ENCODE results near the gene DOCK4. TPM values are rescaled to one million over a fixed set of nuclear protein-coding genes. Genes with fewer than 3 reads are reported as not detected.
A peak's percentile ranks its signal among the peaks of the same experiment; 100 is the strongest.

The DOCK4 gene
- total RNA-seq, 1 experiment from 2014 or later, result 4.9 TPM

- no peak overlapping the region for H3K4ac ChIP-seq (ENCODE audit: low read depth, low read length)
- no peak overlapping the region for H4K91ac ChIP-seq (ENCODE audit: insufficient read length, low read depth, low read length)
- no peak overlapping the region for H2BK20ac ChIP-seq (ENCODE audit: low read depth, low read length, poor library complexity, severe bottlenecking)
- WGBS (ENCODE audit: extremely low coverage, insufficient read length, low lambda C conversion rate), result no CpG with 5 or more reads among the region's 3 CpGs
- H3K56ac ChIP-seq (ENCODE audit: insufficient read length, low read depth, low read length), result no peak overlapping the region
- TF ChIP-seq CTCF (conservative IDR thresholded peaks at IDR 0.05), result no peak
- no peak overlapping the region for H3K4me2 ChIP-seq (ENCODE audit: insufficient read depth, insufficient read length, low read length)
- no peaks in the 10 kb centered on the region for H3K4me1 ChIP-seq (ENCODE audit: insufficient read depth, low read length)
- no peak overlapping the region for H3K14ac ChIP-seq (ENCODE audit: insufficient read depth, low read length)
- H3K4me1 Mint-ChIP-seq, result peaks cover 0 to 2% of the 10 kb centered on the region in 2 experiments; a peak in 1 of 4 replicates
- H3K27ac ChIP-seq (ENCODE audit: insufficient read length, low read depth, low read length), result no peak overlapping the region
- no peak overlapping the region for H3K9ac ChIP-seq (ENCODE audit: extremely low read depth, insufficient read length, low read length)
- peak overlapping the region in 2 of 3 experiments; percentile 11 to 65; a peak in 5 of 7 replicates for H3K27ac Mint-ChIP-seq
- H3K9me3 ChIP-seq (ENCODE audit: control insufficient read depth, low read depth, low read length), result no peaks in the 10 kb centered on the region
- H2BK15ac ChIP-seq (ENCODE audit: low read depth, low read length), result no peak overlapping the region
- H3K79me1 ChIP-seq (ENCODE audit: insufficient read depth, low read depth, low read length, poor library complexity, severe bottlenecking), result no peaks in the 10 kb centered on the region
- H3K23me2 ChIP-seq (ENCODE audit: insufficient read length, low read depth, low read length, poor library complexity, severe bottlenecking), result no peaks in the 10 kb centered on the region
- no peak for DNase-seq
- H3K18ac ChIP-seq (ENCODE audit: insufficient read length, low read depth, low read length), result no peak overlapping the region
- no peak overlapping the region for H2AFZ ChIP-seq (ENCODE audit: low read length)
- H4K5ac ChIP-seq (ENCODE audit: insufficient read length, low read depth, low read length), result no peak overlapping the region
- no peaks in the 10 kb centered on the region for H4K20me1 ChIP-seq (ENCODE audit: control insufficient read depth, insufficient read depth, insufficient read length)
- H4K8ac ChIP-seq (replicated peaks; ENCODE audit: insufficient read length, low read depth, low read length), result no peak overlapping the region
- H2BK120ac ChIP-seq (ENCODE audit: low read depth, low read length, poor library complexity, severe bottlenecking), result no peak overlapping the region
- H2BK12ac ChIP-seq (ENCODE audit: insufficient read length, low read depth, low read length), result no peak overlapping the region
- H3K4me3 Mint-ChIP-seq, result no peak overlapping the region
- no peak overlapping the region for H3K23ac ChIP-seq (ENCODE audit: insufficient read length, low read depth, low read length)
- H2AK5ac ChIP-seq (ENCODE audit: insufficient read length, low read length), result no peak overlapping the region
- H3K27me3 ChIP-seq (ENCODE audit: insufficient read depth, low read length), result no peaks in the 10 kb centered on the region
- H3K9me3 Mint-ChIP-seq, result no peaks in the 10 kb centered on the region
- H3K79me2 ChIP-seq (ENCODE audit: insufficient read depth, low read length), result 0 out of 2 replicates have a peak, but pooled peaks cover 1% of the 10 kb centered on the region
- peaks cover 0 to 8% (median 0%) of the 10 kb centered on the region in 3 experiments; a peak in 3 of 7 replicates for H3K36me3 Mint-ChIP-seq (ENCODE audit: insufficient read depth in 1 of 3, low read depth in 3 of 3)
- no peaks in the 10 kb centered on the region for H3K27me3 Mint-ChIP-seq (ENCODE audit: low read depth)
- no peak overlapping the region for H3T11ph ChIP-seq (ENCODE audit: low read length)
- H2BK5ac ChIP-seq (ENCODE audit: insufficient read length, low read length), result no peak overlapping the region
Observed at GRCh38 chr7:111914291-111914690, 291.9 kb downstream of the DOCK4 start.
